ENCODE results near the gene FOXA1.

- TF ChIP-seq CTCF (IDR thresholded peaks at IDR 0.05) (no peak), EP300 (IDR thresholded peaks at IDR 0.05) (no peak), POLR2A (IDR thresholded peaks at IDR 0.05) (no peak)
These were observed 966 bp upstream of the FOXA1 start for GRCh38 chr14:37595809-37596621.
